Hematopoietic multipotent progenitor cell treated with erythropoietin and hydrocortisone succinate and interleukin-3 and kit ligand, for 17 days (in vitro differentiated cells): ENCODE results near the gene CFAP97D2.
"Not testable (repeated sequence)": the region's sequence is repeated elsewhere in the genome, so short reads cannot be mapped to it uniquely, and the experiment has no call there.

Experiments
- DNase-seq: peaks from one replicate; pipeline ENCODE4 v3.0.0-alpha.2; 2015; ENCODE audit warnings: low spot score

The CFAP97D2 gene

DNA sequence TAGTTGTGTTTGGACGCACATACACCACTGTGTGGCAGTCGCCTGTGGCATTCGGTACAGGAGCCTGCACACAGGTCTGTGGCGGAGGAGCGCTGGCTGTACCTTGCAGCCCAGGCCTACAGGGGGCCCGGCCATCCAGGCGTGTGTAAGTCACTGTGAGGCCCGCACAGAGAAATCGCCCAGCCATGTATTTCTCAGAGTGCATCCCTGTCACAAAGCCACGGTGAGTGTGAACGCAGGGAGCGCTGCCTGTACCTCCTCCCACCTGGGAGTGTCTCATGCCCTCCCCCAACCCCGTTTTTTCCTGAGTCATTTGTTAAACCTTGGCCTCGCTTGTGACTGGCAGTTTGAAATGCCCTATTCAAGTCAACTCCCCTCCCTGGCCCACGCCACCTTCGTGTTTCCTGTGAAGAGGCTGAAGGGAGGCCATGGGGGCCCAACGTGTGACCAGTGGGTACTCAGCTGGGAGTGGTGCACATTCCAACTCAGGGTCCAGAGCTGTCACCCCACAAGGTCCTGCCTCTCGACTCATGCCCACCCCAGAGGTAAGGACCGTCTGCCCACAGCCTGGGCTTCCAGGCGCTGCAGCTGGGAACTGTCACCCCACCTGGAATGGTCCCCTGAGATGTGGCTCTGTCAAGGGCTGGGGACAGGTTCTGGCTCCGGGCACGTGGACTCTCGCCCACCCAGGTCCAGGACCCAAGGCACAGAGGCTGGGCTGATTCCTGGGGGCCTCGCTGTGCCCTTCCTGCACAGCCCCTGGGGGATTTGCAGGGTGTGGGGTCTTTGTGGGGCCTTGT, 35.1 kb upstream of the CFAP97D2 start:
- peak; percentile 53 for DNase-seq

DNA sequence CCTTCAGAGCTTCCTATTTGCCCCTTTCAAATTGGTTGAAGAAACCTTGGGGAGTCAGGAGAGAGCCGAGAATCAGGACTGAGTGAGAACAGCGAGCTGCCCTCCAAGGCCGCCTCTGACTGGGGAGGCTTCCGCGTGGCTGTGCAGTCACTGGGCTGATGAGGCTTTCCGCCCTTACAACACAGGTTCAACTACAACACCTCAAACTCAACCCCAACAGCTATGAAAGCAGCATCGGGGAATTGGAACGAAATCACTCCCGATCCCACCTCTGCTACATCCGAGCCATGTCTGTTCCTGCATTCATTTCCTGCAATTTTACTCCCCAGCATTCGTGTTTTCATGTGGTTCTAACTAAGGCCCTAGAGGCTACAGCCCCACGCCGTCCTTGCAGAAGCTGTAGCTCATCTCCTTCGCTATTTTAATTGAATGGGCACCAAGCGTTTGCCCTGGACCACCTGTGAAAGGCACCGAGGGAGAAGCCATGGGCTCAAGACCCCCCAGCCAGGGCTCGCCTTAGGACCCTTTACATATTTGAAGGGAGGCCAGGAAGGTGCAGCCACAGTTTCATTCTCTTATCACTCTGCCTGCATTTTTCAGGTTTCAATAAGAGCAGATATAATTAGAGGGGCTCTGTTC, 34.3 kb upstream of the CFAP97D2 start:
- no peak for DNase-seq

DNA sequence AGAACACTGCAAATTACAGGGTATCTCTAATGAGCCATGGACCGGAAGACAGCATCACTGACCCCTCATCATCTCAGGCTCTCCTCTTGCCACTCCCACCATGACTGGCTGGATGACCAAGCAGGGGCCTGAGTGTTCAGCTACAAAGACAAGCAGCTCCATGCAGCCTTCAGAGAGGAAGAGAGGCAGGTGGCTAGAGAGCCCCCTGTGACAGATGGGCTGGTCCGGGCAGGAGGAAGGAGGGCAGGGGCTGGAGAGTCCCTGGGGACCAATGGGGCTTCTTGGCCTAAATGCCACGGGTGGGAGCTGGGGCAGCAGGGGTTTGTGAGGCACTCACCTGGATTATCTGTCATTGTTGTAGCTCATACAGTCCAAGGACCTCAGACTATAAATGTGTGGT, 33.8 kb upstream of the CFAP97D2 start:
- no peak for DNase-seq

DNA sequence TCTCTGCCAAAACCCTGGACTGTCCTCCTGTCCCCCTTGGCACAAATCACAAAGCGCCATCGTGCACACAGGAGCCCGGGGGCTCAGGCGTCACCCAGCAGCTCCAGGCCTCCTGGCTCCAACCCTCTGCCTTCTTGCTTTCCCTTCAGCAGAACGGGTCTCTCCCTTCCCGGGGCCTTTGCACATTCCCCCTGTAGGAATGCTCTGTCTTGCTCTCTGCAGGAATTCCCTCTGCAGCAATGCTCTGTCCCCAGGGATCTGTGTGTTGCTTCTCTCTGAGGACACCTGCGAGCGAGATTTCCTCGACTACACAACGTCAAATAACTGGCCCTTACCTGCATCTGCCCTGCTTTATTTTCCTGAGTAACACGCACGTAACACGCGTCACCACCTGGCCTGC, 33.3 kb upstream of the CFAP97D2 start:
- no peak for DNase-seq

DNA sequence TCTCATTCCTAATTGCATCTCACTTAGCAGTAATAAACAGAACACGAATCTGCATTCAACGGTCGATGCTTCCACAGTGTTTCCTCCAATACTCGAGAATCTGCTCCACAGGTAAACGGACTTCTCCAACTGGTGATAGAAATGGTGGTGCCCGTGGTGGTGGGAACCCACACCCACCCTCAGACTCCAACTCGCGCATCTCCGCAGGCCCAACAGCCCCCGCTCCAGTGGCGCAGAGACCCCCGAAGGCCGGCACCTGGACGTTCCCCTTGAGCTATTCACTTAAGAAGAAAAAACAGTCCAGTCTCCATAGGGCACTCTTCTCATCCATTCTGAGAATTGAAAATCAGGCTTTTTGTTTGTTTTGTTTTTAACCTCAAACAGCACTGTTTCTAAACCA, 32.9 kb upstream of the CFAP97D2 start:
- no peak for DNase-seq

DNA sequence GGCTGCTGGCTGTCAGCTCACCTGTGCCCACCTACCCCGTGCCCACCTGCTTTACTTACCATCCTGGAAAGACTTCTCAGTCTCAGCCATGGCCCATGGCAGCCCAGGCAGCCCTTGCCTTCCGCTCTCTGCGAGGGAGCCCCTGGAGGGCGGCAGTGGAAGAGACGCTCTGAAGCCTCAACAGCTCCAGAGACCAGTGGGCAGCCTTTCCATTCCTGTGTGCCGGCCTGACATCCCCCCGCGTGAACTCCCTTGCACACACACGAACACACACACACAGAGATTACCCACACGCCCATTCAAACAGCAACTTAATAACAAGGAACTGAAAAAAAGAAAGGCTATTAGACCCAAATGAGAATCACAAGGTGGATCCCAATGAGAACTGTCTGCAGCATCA, 32.4 kb upstream of the CFAP97D2 start:
- DNase-seq = no peak

DNA sequence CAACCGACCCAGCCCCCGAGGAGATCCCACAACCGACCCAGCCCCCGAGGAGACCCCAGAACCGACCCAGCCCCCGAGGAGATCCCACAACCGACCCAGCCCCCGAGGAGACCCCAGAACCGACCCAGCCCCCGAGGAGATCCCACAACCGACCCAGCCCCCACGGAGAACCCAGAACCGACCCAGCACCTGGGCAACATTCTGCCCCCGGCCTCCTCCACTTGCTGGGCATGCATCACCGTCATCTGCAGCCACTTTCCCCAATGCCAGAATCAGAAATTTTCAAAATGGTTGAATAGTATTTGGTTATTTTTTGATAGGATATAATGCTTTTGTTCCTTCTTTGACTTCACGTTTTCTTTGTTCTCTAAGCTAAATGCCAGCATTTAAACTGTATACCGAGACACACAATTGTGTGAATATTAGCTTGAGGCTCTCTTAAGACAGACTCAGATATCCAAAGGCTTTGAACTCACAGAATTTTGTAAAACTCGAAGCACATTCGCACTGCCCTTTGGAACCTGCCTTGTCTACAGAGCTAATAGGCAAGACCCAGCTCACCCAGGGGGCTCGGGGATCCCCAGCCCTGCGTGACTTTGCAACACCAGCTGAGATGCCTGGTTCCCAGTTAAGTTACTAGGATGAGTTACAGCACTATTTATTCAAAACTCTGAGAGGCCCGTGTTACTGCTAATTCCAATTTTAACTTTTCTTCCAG, 31.1 kb upstream of the CFAP97D2 start:
- no peak for DNase-seq

DNA sequence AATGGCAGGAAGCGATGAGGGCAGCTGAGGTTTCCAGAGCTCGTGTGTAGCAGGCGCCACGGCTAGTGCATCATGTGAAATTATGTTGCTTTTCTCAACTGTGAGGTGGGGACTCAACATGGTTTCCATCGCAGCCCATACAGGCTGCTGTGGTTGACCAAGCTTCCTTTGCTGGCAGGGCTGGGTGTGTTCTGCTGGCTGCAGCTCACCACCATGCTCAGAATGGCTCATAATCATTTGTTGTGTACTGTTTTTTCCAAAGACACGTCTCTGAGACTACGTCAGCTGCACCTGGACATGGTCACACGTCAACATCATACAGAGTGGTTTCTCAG, 30.6 kb upstream of the CFAP97D2 start:
- DNase-seq = no peak

DNA sequence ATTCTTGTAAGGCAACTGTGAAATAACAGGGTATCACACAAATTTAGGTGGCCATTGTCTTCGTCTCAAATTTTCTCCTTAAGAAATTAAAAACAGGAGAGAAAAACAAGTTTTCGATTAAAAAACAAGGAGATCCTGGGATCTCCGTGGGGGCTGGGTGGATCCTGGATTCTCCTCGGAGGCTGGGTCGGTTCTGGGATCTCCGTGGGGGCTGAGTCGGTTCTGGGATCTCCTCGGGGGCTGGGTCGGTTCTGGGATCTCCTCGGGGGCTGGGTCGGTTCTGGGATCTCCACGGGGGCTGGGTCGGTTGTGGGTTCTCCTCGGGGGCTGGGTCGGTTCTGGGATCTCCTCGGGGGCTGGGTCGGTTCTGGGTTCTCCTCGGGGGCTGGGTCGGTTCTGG, 30.2 kb upstream of the CFAP97D2 start:
- DNase-seq = not testable (repeated sequence)

DNA sequence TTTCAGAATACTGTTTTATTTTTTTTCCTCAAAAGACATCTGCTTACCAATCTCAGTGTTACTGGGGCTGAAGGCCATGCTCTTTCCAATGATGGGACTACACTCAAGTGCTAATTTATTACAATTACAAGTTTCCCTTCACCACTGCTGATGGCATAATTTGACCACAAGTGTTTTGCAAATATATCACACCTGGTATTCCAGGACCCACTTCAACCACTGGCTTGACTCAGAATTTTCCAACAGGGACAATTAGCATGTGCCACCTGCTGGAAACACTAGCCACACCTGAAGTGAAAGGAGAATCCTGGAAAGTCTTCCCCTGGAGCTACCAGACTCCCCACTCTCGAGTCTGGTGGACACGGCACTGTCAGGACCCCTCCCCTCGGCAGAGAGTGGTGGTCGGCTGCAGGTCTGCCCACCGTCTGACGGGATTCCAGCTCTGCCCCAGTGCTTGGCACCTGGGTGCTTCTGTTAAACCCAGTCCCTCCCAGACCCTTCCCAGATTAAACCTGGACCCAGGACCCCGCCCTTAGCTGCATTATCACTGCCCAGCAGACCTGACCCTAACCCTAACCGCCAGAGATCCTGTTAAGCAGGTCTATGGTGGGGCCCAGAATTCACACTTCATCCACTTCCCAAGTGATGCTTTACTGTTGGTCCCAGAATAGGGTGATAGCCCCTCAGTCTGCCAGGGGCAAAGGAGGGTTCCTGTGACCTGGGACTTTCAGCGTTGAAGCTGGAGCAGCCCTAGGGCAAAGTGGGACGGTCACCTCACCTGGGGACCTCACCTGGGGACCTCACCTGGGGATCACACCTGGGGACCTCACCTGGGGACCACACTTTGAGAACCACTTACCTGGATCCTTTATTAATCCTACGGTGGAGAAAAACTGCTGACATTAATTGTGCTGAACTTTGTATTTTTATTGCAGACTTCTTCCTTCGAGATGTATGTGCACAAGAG, 29.0 kb upstream of the CFAP97D2 start:
- no peak for DNase-seq

DNA sequence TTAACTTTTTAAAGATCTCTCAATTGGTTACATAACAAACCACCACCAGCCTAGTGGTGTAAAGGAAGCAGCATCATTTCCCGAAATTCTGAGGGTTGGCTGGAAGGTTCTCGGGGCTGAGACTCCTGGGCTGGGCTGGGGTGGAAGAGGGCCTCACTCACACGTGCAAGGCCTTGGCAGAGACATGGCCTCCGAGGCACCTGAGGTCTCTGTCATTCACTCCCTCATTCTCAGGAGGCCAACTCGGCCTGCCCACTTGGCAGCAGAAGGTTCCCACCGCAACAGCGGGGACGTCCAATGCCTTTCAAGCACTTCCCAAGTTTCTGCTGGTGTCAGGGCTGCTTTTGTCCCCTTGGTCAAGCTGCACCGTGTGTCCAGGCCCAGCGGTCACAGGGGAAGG, 28.0 kb upstream of the CFAP97D2 start:
- DNase-seq = no peak

DNA sequence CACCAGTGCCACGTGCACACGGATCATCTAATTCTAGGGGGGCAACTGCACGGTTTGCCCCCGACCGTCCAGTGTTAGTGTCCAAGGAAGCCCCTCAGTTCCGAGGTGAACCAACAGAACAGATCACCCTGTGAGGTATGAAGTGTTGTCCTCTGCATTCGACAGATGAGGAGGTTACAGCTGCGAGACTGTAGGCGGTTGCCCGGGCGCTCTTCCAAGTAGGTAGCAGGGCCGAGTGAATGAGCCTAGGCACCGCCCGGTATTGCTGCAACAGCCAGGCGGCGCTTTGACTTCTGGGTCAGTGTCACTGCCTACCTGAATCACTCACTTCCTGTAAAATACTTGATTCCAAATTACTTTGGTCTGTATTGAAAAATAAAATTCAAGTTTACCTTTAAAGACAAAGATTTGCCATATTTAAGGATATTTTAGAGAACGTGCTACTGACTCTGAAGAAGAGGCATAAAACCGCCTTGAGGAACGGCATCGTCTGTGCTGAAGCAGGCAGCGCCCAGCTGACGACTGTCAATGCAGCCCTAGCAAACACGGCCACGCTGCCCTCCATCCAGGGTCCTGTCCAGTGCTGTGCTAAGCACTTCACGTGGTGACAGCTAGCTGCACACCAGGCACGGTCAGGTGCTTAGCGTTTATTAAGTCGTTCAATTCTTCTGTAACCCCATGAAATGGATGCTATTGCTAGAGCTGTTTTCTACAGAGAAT, 27.3 kb upstream of the CFAP97D2 start:
- DNase-seq = peak; percentile 45

DNA sequence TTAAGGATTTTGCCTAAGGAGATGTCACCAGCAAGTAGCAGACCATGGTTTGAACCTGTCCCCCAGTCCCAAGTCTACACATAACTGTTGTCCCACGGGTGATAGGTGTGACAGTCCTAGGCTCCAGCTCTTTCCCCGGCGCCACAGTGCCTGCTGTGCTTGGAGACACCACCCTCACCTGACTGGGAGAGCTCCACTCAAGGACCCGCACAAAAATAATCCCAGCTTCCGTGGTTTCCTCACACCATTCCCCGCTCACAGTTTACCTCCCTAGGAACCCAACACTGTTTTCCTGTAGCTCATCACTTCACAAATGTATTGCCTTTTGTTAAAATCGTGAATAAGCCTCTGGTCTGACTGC, 26.8 kb upstream of the CFAP97D2 start:
- no peak for DNase-seq

DNA sequence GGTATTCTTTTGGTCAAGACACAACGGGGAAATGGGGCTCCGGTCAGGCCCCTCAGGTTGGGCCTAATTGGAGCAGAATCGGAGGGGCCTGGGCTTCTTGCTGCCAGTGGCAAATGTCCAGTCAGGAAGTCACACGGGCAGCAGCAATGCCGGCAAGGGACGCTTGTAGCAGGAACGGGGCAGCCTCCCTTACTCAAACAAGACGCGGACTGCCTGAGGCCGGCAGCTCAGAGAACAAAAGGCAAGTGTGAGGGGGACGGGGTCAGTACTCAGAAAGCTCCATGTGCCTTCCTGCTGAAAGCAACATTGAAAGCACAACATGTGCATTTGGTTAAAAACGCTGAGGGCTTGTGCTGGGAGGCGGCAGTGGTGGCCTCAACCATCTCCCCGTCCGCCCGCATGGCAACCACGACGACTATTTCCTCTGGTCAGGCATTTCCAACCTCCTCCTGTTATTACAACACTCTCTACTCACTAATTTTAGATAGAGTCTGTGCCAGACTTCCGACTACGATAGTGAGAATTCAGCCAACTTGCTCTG, 26.2 kb upstream of the CFAP97D2 start:
- DNase-seq = no peak

DNA sequence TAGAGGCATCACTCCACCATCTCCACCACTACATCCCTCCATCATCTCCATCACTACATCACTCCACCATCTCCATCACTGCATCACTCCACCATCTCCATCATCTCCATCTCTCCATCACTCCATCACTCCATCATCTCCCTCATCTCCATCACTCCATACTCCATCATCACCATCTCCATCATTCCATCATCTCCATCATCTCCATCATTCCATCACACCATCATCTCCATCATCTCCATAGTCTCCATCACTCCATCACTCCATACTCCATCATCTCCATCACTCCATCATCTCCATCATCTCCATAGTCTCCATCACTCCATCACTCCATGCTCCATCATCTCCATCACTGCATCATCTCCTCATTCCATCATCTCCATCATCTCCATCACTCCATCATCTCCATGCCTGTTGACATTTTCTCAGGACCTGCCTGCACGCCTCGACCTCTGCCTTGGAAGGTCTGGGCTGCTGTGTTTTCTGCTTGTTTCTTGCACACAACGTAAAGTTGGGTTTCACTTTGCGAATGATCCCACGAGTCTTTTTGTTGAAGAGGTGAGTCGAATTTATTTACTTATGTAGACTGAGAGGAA, 25.5 kb upstream of the CFAP97D2 start:
- no peak for DNase-seq

DNA sequence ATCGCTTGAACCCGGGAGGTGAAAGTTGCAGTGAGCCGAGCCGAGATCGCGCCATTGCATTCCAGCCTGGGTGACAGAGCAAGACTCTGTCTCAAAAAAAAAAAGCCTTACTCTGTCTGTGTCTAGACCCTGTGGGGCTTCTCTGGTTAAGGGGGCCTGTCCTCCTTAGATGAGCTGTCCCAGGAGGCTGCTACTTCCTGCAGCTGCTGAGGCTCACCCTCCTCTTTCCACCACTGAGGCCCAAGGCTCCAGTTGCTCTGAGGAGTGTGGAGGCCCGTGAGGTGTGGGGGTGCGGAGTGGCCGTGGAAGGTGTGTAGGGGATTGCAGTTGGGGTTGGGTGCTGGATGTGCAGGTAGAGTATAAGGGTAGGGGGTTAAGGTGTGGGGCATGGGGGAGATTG, 24.6 kb upstream of the CFAP97D2 start:
- DNase-seq = no peak

DNA sequence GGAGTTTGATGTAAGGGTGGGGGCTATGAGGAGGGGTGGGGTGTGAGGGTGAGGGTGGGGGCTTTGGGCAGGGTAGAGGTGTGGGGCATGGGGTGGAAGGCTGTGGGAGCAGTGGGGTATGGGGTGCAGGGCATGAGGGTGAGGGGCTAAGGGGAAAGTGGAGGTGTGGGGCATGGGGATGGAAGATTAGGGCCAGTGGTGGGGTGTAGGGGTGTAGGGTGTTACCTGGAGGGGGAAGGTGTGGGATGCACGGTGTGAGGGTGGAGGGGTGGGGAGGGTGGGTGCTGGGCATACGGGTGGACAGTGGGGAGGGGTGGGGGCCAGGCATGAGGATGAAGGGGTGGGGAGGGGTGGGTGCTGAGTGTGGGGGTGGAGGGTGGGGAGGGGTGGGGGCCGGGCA, 23.7 kb upstream of the CFAP97D2 start:
- no peak for DNase-seq

DNA sequence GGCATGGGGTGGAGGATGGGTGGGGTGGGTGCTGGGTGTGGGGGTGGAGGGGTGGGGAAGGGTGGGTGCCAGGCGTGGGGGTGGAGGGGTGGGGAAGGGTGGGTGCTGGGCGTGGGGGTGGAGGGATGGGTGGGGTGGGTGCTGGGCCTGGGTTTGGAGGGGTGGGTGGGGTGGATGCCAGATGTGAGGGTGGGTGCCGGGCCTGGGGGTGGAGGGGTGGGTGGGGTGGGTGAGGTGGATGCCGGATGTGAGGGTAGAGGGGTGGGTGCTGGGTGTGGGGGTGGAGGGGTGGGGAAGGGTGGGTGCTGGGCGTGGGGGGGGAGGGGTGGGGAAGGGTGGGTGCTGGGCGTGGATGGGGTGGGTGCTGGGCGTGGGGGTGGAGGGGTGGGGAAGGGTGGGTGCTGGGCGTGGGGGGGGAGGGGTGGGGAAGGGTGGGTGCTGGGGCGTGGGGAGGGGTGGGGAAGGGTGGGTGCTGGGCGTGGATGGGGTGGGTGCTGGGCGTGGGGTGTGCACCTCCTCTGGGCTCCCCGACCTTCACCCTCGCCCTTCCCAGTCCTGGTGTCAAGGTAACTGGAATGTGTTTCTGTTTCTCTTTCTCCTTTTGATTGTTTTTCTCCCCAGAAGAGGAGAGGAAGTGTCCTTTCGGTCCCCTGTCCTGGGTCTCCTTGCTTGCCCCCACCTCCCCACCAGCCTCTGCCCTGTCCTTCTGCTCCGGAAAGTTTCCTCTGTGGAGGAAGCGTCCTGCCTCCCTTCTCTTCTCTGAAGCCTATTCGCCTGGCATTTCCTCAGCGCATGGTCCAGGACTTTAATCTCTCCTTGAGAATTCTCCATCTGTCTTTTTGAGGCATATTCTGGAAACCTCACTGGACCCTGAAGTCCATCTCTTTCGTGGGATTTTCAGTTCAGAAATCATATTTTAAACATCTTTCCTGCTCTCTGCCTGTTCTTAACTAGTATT, 22.9 kb upstream of the CFAP97D2 start:
- no peak for DNase-seq

DNA sequence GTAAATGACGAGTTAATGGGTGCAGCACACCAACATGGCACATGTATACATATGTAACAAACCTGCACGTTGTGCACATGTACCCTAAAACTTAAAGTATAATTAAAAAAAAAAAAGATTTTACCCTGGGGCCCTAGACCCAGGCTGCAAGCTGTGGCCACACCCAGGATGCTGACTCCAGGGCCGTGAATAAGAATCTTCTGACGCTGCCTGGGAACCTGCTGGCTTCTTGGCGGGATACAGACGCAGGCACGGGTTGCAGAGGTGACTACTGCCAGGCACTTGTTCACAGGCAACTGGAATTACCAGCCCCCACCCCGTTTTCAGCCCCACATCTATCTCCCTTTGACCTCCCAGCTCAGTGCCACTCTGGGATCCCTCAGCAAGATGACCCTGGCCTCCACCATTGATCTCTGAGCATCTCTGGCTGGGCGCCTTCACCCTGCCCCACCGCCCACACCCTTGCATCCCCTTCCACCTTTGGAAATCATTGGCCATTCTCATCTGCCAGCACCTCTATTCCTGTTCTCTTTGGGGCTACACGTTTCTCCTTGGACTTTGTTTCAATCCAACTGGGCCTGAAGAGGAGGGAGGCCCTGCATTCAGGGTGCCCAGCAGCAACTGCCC, 21.1 kb upstream of the CFAP97D2 start:
- no peak for DNase-seq
